Right lobe of liver (tissue), 4 donors: ENCODE measurements around the gene GRIFIN.

ENCODE experiments used
- CTCF ChIP-seq, 4 donors: fragments of 200-600 bp in 3 of 4; fragments of 450-650 bp in 1 of 4; IDR thresholded peaks; one replicate each; pipeline versions ENCODE4 v1.5.1 to v1.8.0; 2016 to 2022; ENCODE audit warnings: antibody characterized with exemption in 4 of 4, mild to moderate bottlenecking in 2 of 4
- POLR2A ChIP-seq: fragments of 450-650 bp; IDR thresholded peaks from one replicate; pipeline ENCODE4 v1.6.1; 2017; ENCODE audit warnings: antibody characterized with exemption, mild to moderate bottlenecking
- donor health status: DM: no; HTN: no; CAD: no.
- donor health status: DM: no; HTN: no; CAD: no.
- donor health status: DM: no; HTN: yes; CAD: no.

DNA sequence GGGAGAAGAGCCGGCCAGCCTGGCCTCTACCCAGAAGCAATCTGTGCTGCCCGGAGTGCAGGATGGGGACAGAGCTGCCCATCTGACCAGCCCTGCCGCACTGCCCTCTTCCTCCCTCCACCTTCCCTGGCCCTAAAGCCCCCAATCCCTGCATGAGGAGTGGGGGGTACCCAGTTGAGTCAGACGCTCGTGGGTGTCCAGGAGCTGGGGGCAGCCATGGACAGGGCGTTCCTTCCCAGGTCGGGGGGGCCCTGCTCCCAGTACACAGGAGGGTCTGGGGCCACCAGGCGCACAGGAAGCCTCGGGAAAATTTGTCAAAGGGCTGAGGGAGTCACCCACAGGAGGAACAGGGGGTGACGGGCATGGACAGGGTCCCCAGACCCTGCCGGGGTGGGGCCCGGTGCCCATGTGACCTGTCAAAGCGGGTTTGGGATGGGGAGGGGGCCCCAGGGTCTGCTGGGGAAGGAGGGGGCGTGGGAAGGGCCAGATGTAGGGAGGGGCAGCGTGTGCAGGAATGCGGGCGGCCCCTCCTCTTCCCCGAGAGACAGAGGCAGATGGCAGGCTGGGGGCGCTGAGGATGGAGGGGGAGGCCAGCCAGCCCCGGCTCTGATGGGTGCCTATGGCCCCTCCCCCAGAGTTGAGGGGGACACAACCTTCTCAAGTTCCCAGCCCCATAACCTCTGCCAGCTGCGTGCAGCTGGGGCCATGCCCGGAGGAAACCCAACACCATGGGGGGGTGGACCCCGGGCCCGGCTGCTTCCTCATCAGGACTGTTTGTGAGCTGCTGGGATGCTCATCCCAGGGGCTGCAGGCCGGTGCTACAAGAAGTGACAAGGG lies 21.5 kb upstream of the GRIFIN start:
- TF ChIP-seq CTCF (IDR thresholded peaks at IDR 0.05) (no peak), POLR2A (no peak)
